ENCODE data around the gene OR2F1.
A peak's percentile ranks its signal among the peaks of the same experiment; 100 is the strongest.

The OR2F1 gene, protein sequence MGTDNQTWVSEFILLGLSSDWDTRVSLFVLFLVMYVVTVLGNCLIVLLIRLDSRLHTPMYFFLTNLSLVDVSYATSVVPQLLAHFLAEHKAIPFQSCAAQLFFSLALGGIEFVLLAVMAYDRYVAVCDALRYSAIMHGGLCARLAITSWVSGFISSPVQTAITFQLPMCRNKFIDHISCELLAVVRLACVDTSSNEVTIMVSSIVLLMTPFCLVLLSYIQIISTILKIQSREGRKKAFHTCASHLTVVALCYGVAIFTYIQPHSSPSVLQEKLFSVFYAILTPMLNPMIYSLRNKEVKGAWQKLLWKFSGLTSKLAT
- total RNA-seq = 0 to 1.3 (median 0) reads per million in 17 experiments

DNA sequence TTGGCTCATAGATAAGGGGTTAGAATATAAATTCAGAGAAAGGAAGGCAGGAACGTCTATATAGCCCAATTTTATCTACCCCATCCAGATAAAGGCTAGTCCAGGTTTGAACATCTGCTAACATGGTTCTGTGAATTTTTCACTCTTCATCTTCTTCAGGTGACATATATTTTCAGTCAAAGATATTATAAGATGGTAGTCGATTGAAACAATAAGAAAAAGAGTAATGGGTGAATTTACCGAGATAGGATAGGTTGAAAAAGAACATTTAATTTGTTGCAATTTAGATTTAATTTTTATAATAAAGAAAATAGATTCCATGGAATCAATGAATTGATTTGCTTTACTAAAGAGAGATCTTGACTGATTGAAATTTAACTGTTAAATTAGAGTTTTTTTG, at the start of gene OR2F1:
Gene OR2F1, plus strand, starts transcription at position 301 of the 400 bp plus-strand sequence. CDS start 5,127 bp downstream, outside the sequence.
- no peak for DNase-seq

DNA sequence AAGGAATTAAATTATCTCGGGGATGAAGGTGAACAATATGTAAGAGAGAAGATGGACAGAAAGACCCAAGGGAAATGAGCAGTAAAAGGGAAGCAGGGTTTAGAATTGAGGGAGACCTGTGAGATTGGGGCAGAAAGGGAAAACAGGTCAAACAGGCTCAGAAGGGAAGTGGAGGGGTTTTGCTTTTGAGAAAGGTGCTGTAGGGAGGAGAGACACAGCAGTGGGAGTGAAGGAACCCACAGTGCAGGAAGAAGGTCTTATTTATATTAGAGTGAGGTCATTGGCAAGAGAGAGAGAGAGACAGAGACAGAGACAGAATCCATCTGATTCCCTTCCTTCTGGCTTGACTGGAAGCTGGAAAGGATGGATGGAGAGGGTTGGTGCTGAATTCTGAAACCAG, 49.1 kb upstream of the OR2F1 start:
- no peak for DNase-seq

DNA sequence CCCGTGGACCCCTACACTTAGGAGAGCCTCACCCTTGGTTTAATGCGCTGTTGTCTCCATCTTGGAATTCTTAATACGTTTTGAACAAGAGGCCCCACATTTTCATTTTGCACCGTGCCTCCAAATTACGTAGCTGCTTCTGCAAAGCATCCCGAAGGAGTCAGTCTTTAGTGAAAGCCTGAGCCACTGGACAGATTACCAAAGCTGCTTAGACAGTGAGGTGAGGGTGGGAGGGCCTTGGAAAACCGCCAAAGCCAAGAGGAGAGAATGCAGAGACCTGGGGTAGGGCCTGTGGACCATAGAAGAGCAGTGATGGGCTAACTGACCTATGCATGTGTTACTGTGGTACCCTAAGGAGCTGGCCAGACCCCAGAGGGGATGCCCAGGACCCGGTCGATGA, 48.5 kb upstream of the OR2F1 start:
- DNase-seq = no peak

DNA sequence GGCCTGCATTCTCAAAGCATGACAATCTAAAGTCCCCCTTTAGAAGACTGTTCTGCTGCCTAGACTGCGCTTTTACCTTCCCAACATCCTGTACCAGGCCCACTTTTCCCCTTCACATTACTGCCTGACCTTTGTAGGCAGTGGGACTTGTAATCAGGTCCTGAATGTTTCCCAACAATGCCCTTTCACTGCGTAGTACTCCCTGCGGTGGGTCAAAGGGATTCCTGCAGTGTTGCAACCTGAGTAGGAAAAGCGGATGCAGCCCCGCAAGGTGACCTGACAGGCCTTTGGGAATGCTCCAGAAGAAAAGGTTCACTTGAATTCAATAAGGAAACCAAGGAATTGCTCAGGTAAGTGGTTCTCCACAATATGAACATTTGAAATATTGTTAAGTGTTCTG, 47.7 kb upstream of the OR2F1 start:
- no peak for DNase-seq

DNA sequence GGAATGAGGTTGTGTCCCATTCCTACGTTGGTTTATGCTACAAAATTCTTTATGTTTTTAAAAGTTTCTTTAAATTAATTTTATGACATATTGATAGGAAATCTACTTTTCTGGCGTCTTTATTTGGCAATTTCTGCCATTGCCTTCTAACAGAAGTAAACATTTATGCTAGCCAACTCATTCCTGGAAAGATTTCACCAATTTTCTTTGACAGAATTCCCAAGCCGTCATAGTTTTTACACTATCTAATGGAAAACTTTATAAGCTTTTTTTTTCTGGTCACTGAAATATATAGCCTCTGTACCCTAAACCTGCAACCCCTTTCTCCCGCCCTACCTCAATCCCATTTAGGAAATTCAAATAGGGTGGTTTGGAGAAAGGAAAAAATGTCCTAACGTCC, 46.5 kb upstream of the OR2F1 start:
- DNase-seq = no peak

DNA sequence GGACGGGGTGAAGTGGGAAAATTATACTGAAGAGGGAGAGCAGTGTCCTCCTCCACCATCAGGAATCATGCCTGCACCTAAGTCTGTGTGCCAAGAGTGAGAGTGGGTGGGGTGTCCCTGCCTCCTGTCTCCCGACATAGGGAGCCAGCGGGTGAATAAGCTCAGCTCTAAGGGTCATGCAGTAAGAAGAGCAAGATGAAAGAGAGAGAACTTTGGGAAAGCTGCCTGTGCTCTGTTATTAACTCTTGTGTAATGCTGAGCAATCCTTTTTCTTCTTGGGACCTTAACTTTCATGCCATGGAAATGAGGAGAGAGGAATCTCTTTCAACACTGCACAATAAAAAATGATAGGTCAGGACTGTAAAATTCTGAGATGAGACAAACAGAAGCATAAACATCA, 44.8 kb upstream of the OR2F1 start:
- no peak for DNase-seq

DNA sequence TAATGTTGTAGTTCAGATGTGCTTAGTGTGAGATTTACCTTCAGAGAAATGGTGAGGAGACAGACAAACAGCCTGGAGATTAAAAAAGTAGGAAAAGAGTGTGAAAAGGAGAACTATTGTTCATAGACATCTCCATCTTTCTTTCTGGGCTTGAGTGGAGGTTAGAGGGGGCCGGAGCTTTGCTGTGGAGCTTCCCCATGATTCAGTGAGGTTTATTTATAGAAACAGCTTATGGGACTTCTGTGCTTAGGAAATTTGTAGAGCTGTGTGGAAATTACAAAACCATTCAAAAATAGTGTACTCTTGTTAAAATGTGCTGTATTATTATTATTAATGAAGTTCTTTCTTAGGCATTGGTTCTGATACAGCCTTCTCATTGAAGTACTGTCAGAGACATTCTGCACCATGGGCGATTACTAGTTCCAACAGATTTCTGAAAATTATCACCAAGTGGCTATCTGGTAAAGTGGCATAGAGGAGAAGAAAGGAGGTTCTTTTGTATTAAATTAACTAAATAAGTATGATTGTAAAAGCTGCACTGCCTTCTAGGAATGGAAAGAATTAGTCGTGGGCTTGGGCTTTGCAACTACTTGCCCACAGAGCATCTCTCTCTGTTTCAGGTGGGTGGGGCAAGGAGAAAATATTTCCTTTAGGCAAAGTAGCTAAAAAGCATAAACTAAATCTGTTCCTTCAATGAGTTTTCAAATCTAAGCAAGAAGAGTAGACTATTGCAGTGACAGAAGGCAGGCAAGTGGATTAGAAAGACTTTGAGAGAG, 44.0 kb upstream of the OR2F1 start:
- DNase-seq = peak in 1 of 4 experiments; percentile 4

DNA sequence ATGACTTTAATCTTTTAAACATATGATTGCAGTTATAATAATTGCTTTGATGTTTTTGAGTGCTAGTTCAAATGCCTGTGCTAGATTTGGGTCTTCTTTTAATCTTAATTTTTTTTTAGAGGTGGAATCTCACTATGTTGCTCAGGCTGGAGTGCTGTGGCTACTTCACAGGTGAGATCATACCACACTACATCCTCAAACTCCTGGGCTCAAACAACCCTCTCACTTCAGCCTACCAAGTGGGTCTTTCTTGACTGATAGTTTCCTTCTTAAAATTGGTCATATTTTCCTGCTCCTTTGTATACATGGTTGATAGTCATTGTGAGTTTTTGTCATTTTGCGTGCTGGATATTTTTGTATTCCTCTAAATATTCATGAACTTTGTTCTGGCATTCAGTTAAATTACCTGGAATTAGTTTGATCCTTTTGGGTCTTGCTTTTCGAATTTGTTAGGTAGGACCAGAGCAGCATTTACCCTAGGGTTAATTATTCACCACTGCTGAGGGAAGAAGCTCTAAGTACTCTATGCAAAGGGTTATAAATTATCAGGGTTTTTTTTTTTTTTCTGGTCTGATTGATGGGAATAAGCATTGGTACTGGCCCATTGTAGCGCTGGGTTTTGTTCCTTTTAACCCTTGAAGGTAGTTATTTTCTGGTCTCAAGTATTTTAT, 40.6 kb upstream of the OR2F1 start:
- no peak for DNase-seq

DNA sequence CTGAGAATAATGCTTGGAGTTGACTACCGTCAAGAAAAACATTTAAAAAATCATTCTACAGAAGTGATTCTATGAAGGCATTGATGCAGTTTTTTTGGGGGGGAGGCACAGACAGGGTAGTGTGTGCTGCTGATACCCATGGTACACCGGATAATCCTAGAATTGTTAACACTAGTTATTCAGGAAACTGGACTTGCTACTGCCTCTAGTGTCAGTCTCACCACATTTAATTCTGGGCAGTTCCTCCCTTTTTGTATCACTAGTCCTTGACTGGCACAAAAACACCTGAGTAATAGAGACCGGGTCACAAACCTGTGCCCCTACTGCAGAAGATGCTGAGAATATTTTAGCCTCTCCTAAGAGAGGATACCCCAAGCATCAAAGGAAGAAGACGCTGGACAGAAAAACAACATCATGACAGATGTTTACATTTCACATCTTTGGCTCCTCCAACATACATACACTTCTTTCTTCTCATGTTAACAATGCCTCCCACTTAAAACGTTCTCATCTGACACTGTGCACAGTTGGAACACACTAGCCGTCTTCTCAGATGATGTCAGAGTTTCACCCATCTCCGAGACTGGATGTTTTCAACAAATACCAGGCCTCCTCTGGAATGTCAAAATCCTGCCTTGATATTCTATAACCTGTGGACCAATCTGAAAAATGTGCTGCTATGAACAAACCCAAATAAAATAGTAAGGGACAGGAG, 39.5 kb upstream of the OR2F1 start:
- DNase-seq = no peak

DNA sequence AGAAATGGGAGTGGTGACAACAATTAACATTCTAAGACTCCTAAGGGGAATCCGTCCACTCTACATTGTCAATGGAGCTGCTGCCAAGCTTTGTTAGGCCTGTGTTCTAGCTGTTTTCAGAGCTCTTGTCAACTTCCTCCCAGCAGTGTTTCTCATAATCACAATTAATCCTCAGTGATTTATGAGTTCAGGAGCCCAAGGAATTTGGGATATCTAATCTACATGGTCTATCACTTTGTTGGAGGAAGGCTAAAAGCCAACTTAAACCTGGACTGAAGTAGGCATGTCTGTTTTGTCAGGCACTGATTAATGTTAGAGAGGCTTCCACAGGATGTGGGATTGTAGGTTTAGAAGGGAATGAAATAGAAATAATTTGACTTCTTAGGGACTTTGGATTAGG, 29.8 kb upstream of the OR2F1 start:
- DNase-seq = no peak

DNA sequence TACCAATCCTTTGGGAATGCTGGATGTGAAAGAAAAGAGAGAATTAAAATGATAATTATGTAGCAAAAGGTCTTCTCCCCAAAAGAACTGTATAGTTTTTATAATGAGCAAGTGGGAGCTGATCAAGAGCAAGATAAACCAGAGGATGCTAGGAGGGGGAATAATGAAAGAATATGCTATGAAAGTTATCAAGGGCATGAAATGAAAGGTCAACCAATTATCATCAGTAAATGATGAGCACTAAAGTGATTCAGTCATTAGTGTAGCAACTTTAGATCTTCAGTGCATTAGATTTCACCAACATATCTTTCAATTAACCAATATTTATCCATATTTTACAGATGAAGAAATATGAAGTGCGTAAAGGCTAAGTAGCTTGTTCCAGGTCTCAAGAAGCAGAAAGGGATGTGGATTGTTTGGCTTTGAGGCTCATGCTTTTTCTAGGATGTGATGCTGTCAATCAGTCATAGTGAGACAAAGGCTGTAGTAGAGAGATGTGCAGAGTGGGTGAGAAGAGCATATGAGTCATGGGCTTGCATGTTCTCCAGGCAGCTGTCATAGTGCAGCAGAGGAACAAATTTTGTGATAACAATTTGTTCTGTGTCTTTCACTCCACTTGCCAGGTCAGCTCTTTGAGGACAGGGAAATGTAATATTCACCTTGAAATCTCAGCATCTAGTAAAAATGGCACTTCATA, 25.3 kb upstream of the OR2F1 start:
- peak in 3 of 4 experiments; percentile 3 to 29 (median 17) for DNase-seq

DNA sequence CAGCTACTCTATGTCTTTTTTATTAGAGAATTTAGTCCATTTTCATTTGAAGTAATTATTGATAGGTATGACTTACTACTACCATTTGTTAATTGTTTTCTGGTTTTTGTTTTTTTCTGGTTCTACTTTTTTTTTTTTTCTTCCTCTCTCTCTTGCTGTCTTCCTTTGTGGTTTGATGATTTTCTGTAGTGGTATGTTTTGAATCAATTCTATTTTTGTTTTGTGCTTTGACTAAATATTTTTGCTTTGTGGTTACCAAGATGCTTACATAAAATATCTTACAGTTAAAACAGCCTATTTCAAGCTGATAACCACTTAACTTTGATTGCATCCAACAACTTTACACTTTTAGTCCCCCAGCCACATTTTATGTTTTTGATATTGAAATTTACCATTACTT, 22.9 kb upstream of the OR2F1 start:
- DNase-seq = no peak

DNA sequence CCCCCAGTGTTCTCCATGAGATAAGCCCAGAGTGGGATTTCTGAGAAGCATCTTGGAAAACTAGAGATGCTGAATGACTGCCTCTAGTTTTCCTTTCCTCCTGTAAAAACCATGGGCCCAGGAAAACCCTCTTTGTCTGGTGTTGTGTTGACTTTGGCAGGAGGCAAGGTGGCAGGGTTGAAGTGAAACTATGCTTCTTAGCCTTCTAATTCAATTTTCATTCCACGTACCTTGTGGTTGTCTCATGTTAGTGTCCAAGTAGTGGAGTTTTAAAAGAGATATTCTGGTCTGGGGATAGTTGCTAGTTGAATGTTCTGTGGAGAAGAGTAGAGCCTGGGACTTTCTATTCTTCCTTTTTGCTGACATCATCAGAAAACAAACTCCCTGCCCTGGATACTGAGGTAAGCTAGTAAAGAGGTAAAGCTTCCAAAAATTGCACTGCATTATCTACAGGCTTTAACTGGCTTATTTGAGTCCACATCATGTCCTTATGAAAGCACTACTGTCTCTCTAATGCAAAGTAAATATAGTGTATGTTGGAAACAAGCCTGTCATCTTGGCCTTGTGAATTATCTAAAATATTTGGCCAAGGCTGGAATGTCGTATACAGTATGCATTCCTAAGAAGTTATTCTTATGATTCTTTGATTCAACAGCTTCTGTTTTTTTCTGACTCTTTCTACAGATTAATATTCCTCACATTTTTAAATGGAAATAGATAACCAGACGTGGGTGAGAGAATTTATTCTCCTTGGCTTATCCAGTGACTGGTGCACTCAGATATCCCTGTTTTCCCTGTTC, 19.9 kb upstream of the OR2F1 start, which contains the start of gene OR2F2:
Gene OR2F2, plus strand, starts transcription at position 708 of the 800 bp plus-strand sequence. Its CDS starts 0 bp downstream, at position 708.
- no peak for DNase-seq

DNA sequence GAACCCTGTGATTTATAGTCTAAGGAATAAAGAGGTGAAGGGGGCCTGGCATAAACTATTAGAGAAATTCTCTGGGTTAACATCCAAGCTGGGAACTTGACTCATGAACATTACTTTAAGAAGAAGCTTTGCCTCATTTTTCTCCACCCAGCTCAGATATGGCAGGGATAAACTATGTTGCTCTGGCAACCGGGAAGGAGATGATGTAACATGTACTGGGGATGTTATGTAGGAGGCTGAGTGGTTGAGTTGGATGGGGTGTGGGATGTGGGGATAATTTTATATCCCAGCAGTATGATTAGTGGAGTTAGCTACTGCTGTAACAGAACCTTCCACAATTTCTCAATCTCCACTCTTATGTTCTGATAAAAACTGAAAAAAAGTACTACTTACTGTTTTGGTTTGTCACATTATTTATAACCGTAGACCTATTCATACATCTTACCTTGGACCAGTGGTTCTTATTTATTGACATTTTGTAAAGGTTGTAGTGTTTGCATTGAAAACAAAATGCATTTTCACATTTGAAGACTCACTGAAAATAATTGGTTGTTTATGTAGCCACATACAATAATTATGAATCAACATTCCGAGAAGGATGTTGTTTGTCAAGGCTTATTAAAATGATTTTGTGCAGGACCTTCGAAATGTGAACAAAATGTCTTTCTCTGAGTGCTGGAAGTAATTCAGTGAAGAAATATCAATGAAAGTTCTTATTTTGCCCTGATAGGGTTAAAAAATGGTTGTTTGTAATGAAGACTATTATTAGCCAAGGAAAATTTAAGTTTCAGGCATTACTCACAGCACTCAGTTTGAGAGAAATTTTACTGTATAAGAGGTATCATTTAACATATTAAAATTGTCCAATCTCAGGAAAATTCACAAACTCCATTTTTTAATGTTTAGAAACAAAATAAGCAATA, 18.3 kb upstream of the OR2F1 start:
- DNase-seq = no peak

DNA sequence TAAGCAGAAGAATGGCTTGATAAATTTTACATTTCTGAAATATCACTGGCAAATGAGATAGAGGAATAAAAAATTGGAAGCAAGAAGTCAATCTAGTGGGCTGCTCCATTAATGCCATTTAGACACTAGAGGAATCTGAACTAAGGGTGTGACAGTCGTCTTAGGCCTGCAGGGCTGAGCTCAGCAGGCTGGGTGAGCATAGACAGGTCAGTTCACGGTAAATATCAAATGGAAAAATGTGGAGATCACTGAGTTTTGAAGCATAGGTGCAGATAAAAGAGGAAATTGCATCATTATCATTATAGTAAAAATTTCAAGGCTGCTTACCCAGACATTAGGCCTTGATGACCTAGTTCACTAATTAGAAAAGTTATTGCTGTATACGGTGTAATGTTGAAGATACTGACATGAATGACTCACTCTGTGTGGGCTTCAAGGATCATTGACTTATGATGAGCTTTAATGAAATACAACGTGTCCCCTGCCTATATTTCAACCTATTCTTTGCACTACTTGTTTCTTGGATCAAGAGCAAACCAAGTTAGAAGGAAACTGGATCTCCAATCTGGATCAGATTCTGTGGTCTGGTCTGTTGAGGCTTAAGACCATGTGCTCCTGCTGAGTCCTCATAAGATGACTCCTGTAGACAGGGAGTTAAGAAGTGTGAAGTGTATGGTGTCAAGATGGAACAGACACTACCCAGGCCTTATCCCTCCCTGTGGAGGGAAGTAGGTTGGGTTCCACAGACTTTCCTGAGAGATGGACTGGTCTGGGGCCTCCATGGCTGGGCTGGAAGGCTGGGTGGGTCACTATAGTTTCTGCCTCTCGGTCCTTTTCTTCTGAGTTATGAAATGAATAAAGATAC, 16.0 kb upstream of the OR2F1 start:
- DNase-seq = no peak

DNA sequence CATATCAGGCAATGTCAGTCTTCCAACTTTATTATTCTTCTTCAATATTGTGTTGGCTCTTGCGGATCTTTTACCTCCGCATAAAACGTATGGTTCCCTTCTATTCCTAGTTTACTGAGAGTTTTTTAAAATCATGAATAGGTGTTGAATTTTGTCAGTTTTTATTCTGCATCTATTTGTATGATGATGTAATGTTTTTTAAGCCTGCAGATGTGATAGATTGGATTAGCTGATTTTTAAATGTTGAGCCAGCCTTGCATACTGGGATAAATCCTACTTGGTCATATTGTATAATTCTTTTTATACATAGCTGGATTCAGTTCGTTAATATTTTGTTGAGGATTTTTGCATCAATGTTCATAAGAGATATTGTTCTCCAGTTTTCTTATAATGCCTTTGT, 9.2 kb upstream of the OR2F1 start:
- DNase-seq = no peak

DNA sequence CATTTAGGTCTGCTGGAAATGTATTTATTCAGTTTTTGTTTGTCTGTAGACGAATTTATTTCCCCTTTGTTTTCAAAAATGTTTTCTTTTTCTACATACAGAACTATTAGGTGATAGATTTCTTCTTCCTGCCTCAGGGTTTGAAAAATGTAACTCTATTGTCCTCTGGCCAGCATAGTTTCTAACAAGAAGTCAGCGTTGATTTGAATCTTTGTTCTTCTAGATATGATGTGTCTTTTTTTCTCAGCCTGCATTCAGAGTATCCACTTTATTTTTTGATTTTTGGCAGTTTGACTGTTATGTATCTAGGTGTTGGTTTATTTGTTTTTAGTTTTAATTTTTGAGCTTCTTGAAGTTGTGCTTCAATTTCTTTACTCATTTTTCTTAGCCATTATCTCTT, 7.5 kb upstream of the OR2F1 start:
- DNase-seq = no peak

DNA sequence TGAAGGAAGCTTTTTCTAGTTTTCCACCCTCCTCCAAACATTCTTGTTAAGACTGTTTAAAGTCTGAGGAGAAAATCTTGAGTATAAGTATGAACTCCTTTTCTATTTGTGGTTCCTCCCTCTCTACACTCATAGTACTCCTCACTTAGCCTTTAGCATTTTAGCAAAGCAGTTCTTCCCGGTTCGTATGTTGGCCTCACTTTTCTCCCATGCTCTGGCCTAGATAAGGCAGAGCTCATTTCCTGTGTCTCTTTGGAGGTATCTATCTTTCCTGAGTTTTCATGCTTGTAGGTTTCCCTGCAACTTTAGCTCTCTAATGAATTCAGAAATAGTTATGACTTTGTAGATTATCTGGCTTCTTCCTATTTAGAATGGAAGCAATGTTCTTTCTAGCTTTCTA, 5.9 kb upstream of the OR2F1 start:
- no peak for DNase-seq

DNA sequence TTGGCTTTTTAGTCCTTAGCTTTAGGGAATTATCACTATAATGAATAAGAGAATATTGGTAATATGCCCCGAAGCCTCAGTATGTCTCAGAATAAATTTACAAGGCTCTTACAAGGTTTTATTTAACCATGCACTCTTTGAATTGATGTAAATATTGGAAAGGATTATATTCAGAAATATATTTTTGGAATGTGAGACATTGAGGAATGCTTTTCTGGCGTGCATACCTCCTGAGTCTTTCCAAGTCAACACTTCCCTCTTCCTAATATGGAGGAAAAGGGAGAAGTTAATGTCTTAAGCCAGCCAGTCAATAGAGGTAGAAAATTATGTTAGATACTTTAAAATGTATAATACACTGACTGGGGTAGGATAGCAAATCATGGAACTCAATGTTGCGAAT, 1.2 kb upstream of the OR2F1 start:
- no peak for DNase-seq

All from suppressor macrophage (primary cell).